GM23338 (cell line): Measurements from ENCODE around the gene PAF1. TPM values are rescaled to one million over a fixed set of nuclear protein-coding genes. Genes with fewer than 3 reads are reported as not detected.

ENCODE experiments used
- ATAC-seq: fragments of 200-7000 bp; cut with Tn5 transposase; 3 replicates; pipeline ENCODE4 v1.9.1; 2020
- DNase-seq: peaks from one replicate; pipeline ENCODE4 v3.0.0-alpha.2; 2015; ENCODE audit warnings: low spot score
- H2AFZ ChIP-seq: fragments of 200-600 bp; sonication (generic); 2 replicates; pipeline ENCODE4 v1.8.0; 2016; ENCODE audit warnings: antibody characterized with exemption, mild to moderate bottlenecking, moderate library complexity
- H3F3A ChIP-seq: fragments of 200-600 bp; sonication (generic); replicated peaks from 2 replicates; pipeline ENCODE4 v1.8.0; 2017; ENCODE audit warnings: antibody characterized with exemption, mixed run types, low read depth
- H3K27ac ChIP-seq: fragments of 200-600 bp; sonication (generic); 2 replicates; pipeline ENCODE4 v1.6.1; 2016; ENCODE audit warnings: low read depth
- H3K27me3 ChIP-seq: fragments of 200-600 bp; sonication (generic); 2 replicates; pipeline ENCODE4 v1.8.0; 2016; ENCODE audit warnings: mild to moderate bottlenecking, mixed run types, moderate library complexity; ENCODE audit not compliant: insufficient read depth
- H3K36me3 ChIP-seq: fragments of 200-600 bp; sonication (generic); 2 replicates; pipeline ENCODE4 v1.8.0; 2016; ENCODE audit warnings: mild to moderate bottlenecking; ENCODE audit not compliant: insufficient read depth
- H3K4me1 ChIP-seq: fragments of 200-600 bp; sonication (generic); 2 replicates; pipeline ENCODE4 v1.8.0; 2016; ENCODE audit warnings: mild to moderate bottlenecking, moderate library complexity; ENCODE audit not compliant: insufficient read depth
- H3K4me2 ChIP-seq: fragments of 200-600 bp; sonication (generic); 2 replicates; pipeline ENCODE4 v1.7.1; 2017; ENCODE audit warnings: mixed run types
- H3K4me3 ChIP-seq: fragments of 200-600 bp; sonication (generic); 2 replicates; pipeline ENCODE4 v1.6.1; 2016; ENCODE audit warnings: mixed run types
- H3K79me2 ChIP-seq: fragments of 200-600 bp; sonication (generic); replicated peaks from 2 replicates; pipeline ENCODE4 v1.8.0; 2017; ENCODE audit warnings: mild to moderate bottlenecking; ENCODE audit not compliant: insufficient read depth
- H3K9me2 ChIP-seq: fragments of 200-600 bp; sonication (generic); 2 replicates; pipeline ENCODE4 v1.8.0; 2017; ENCODE audit not compliant: insufficient read depth
- H4K20me1 ChIP-seq: fragments of 200-600 bp; sonication (generic); replicated peaks from 2 replicates; pipeline ENCODE4 v1.8.0; 2017; ENCODE audit warnings: mild to moderate bottlenecking; ENCODE audit not compliant: insufficient read depth
- H3K27ac Mint-ChIP-seq: 2 replicates; pipeline ENCODE4 v1.8.0; 2020; ENCODE audit warnings: inconsistent platforms, mild to moderate bottlenecking, moderate library complexity, mixed read lengths
- H3K27me3 Mint-ChIP-seq: 3 replicates; pipeline ENCODE4 v1.8.0; 2022; ENCODE audit warnings: low read depth, mild to moderate bottlenecking, moderate library complexity, mixed read lengths, inconsistent platforms; ENCODE audit not compliant: insufficient read depth, poor library complexity
- H3K36me3 Mint-ChIP-seq: 3 replicates; pipeline ENCODE4 v1.8.0; 2021; ENCODE audit warnings: low read depth, mild to moderate bottlenecking, inconsistent platforms, moderate library complexity, mixed read lengths
- H3K4me1 Mint-ChIP-seq: 3 replicates; pipeline ENCODE4 v1.8.0; 2020; ENCODE audit warnings: mild to moderate bottlenecking, inconsistent platforms, mixed read lengths
- H3K4me3 Mint-ChIP-seq: 3 replicates; pipeline ENCODE4 v1.8.0; 2021; ENCODE audit warnings: moderate library complexity, mild to moderate bottlenecking, inconsistent platforms, mixed read lengths
- H3K9me3 Mint-ChIP-seq: 3 replicates; pipeline ENCODE4 v1.8.0; 2020; ENCODE audit warnings: moderate library complexity, mild to moderate bottlenecking, inconsistent platforms, mixed read lengths
- CREB1 ChIP-seq: fragments of 250-450 bp; sonication (Bioruptor Pico); IDR thresholded peaks from 2 replicates; pipeline ENCODE4 v1.5.0; 2020; ENCODE audit warnings: low read depth, mild to moderate bottlenecking, moderate library complexity
- EZH2 ChIP-seq: fragments of 200-600 bp; sonication (generic); IDR thresholded peaks from one replicate; pipeline ENCODE4 v1.8.0; 2017; ENCODE audit warnings: antibody characterized with exemption, mild to moderate bottlenecking, low read depth; ENCODE audit not compliant: unreplicated experiment
- EZH2phosphoT487 ChIP-seq: fragments of 200-600 bp; sonication (generic); IDR thresholded peaks from one replicate; pipeline ENCODE4 v1.8.1; 2018; ENCODE audit warnings: antibody characterized with exemption; ENCODE audit not compliant: unreplicated experiment
- JUNB ChIP-seq: IDR thresholded peaks from one replicate; pipeline ENCODE4 v1.6.1; 2016; ENCODE audit warnings: antibody characterized with exemption; ENCODE audit not compliant: unreplicated experiment
- NANOG ChIP-seq: IDR thresholded peaks from 2 replicates; pipeline ENCODE4 v1.6.1; 2016; ENCODE audit warnings: antibody characterized with exemption, borderline replicate concordance
- POLR2AphosphoS5 ChIP-seq: IDR thresholded peaks from 2 replicates; pipeline ENCODE4 v1.6.1; 2016; ENCODE audit warnings: antibody characterized with exemption, low read depth
- ZNF114 ChIP-seq: fragments of 250-450 bp; sonication (Bioruptor Pico); IDR thresholded peaks from 2 replicates; pipeline ENCODE4 v1.5.0; 2020; ENCODE audit warnings: mild to moderate bottlenecking, moderate library complexity
- ZNF331 ChIP-seq: fragments of 250-450 bp; sonication (Bioruptor Pico); IDR thresholded peaks from 2 replicates; pipeline ENCODE4 v1.5.0; 2020; ENCODE audit warnings: low read depth, mild to moderate bottlenecking, moderate library complexity
- polyA plus RNA-seq: library from polyadenylated mRNA; unstranded; fragments of >200 nt; fragmentation: Nextera tagmentation; extraction: Ambion mirVana; gene quantifications from 2 replicates; pipeline ENCODE4 v1.2.1, GENCODE V29; 2016
- total RNA-seq: library from RNA; depleted of rRNA; stranded (reverse); fragments of >200 nt; shearing (Covaris generic); gene quantifications from 2 replicates; pipeline ENCODE4 v1.2.3, GENCODE V29; 2014
- TF ChIP-seq, protein P1 (sequence below): IDR thresholded peaks from 2 replicates; pipeline ENCODE4 v1.6.1; 2016; ENCODE audit warnings: antibody characterized with exemption
- TF ChIP-seq, protein P2 (sequence below): IDR thresholded peaks from one replicate; pipeline ENCODE4 v1.6.1; 2018; ENCODE audit warnings: antibody characterized with exemption; ENCODE audit not compliant: unreplicated experiment

The PAF1 gene
- total and polyA plus RNA-seq, 2 experiments from 2014 or later = 22.1 to 47.3 TPM

DNA sequence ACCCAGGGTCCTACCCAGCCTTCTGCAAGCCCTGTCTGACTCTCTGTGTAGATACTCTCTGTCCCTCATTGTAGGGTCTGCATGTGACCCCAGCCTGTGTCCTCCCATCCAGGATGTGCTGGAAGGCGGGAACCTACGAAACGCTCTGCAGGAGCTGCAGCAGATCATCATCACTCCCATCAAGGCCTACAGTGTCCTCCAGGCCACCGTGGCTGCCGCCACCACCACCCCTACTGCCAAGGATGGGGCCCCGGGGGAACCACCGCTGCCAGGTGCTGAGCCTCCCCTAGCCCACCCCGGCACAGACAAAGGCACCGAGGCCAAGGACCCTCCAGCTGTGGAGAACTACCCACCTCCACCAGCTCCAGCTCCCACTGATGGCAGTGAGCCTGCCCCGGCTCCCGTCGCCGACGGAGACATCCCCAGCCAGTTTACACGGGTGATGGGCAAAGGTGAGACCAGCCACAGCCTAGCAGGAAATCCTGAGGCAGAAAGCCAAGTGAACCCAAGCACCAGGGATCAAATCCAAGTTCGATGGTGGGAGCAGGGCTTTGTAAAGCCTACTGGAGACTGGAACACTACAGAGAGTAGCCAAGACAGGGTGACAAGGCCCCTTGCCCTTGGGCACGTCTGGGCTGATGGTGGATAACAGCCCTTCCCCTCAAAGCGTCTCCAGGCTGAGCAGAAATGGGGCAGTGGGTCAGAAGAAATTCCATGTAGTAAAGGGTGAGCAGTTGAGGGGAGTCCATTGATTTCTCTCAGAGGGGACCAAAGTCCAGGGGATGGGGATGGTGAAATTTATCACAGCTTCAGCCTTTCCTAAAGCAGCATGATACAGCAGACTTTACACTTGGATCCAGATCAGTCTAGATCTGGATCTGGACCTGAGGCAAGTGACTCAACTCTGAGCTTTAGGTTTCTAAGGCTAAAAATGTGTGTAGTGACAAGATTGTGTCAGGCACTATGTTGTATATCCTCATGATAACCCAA is 13.2 kb downstream of the PAF1 start (continued):
- TF ChIP-seq, protein P1, sequence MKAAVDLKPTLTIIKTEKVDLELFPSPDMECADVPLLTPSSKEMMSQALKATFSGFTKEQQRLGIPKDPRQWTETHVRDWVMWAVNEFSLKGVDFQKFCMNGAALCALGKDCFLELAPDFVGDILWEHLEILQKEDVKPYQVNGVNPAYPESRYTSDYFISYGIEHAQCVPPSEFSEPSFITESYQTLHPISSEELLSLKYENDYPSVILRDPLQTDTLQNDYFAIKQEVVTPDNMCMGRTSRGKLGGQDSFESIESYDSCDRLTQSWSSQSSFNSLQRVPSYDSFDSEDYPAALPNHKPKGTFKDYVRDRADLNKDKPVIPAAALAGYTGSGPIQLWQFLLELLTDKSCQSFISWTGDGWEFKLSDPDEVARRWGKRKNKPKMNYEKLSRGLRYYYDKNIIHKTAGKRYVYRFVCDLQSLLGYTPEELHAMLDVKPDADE = no peak
- TF ChIP-seq ZNF114 (CRISPR knock-in tag) = no peak
- TF ChIP-seq POLR2AphosphoS5 = no peak
- TF ChIP-seq, protein P2, sequence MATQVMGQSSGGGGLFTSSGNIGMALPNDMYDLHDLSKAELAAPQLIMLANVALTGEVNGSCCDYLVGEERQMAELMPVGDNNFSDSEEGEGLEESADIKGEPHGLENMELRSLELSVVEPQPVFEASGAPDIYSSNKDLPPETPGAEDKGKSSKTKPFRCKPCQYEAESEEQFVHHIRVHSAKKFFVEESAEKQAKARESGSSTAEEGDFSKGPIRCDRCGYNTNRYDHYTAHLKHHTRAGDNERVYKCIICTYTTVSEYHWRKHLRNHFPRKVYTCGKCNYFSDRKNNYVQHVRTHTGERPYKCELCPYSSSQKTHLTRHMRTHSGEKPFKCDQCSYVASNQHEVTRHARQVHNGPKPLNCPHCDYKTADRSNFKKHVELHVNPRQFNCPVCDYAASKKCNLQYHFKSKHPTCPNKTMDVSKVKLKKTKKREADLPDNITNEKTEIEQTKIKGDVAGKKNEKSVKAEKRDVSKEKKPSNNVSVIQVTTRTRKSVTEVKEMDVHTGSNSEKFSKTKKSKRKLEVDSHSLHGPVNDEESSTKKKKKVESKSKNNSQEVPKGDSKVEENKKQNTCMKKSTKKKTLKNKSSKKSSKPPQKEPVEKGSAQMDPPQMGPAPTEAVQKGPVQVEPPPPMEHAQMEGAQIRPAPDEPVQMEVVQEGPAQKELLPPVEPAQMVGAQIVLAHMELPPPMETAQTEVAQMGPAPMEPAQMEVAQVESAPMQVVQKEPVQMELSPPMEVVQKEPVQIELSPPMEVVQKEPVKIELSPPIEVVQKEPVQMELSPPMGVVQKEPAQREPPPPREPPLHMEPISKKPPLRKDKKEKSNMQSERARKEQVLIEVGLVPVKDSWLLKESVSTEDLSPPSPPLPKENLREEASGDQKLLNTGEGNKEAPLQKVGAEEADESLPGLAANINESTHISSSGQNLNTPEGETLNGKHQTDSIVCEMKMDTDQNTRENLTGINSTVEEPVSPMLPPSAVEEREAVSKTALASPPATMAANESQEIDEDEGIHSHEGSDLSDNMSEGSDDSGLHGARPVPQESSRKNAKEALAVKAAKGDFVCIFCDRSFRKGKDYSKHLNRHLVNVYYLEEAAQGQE = no peak
- TF ChIP-seq EZH2 = no peak
- no peak for TF ChIP-seq NANOG
- TF ChIP-seq CREB1 = no peak
- TF ChIP-seq EZH2phosphoT487 = no peak
- TF ChIP-seq ZNF331 = no peak
- no peak for TF ChIP-seq JUNB

DNA sequence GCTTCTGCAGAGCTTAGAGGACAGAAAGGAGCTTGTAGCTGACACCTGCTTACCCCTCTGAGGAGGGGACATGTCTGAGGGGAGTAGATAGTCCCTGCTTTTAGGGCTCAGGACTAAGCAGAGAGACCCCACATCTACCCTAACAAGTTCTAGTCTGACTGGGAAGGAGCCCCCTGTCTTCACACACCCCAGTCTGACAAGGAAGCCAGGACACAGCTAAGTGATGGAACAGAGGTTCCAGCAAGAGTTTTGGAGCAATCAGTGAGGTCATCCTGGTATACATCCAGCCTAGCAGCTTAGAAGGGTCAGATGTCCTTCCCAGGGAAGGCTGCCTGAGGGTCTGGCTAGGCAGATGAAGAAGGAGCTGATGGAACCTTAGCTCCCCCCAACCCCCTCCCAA is 15.0 kb downstream of the PAF1 start:
- Histone ChIP-seq H3K9me2 (no peaks in the 10 kb centered on the region), H3K4me2 (no peak overlapping the region), H3K27ac (no peak overlapping the region), H3F3A (0 out of 2 replicates have a peak, but pooled peaks cover 3% of the 10 kb centered on the region), H3K4me1 (no peaks in the 10 kb centered on the region), H2AFZ (no peak overlapping the region), H3K79me2 (no peaks in the 10 kb centered on the region), H3K4me3 (no peak overlapping the region), H4K20me1 (peaks cover 10% of the 10 kb centered on the region), H3K27me3 (no peaks in the 10 kb centered on the region), H3K36me3 (peaks cover 31% of the 10 kb centered on the region)
- H3K9me3 Mint-ChIP-seq = no peaks in the 10 kb centered on the region
- H3K27me3 Mint-ChIP-seq = peaks cover 2% of the 10 kb centered on the region
- H3K27ac Mint-ChIP-seq = no peak overlapping the region
- ATAC-seq = no peak
- no peak overlapping the region for H3K4me3 Mint-ChIP-seq
- TF ChIP-seq EZH2phosphoT487 (no peak), POLR2AphosphoS5 (no peak), EZH2 (no peak)
- TF ChIP-seq, protein P2 = no peak
- H3K4me1 Mint-ChIP-seq = no peaks in the 10 kb centered on the region
- DNase-seq = no peak
- peaks cover 68% of the 10 kb centered on the region for H3K36me3 Mint-ChIP-seq
